ENCODE results near the gene CPOX. TPM values are rescaled to one million over a fixed set of nuclear protein-coding genes. Genes with fewer than 3 reads are reported as not detected.

The CPOX gene
- total and polyA plus RNA-seq, 5 donors: 7.8 to 13.4 (median 10.5) TPM

DNA sequence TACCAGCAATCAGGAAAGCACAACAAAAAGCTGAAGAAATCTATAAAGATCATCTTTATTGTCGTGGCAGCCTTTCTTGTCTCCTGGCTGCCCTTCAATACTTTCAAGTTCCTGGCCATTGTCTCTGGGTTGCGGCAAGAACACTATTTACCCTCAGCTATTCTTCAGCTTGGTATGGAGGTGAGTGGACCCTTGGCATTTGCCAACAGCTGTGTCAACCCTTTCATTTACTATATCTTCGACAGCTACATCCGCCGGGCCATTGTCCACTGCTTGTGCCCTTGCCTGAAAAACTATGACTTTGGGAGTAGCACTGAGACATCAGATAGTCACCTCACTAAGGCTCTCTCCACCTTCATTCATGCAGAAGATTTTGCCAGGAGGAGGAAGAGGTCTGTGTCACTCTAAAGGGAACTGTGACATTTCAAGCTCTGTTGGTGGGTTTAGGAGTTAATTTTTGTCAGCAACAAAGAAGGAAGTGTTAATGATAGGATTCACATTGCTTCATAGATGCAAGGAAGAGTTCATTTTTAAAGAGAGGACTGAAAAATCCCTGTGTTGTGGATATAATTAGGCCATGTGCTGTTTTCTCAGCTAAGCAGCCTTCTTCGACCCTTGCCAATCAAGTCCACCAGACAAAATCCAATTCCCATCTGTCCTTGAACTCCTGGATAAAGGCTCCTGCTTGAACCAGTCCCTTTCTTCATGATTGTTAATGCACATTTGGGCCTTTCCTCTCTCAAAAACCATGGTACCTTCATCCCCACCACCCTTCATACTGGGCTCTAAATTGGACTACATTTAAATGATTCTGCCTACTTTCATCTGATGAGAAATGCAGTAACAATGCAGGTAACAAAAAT, 60.5 kb downstream of the CPOX start:
- H3K4me1 ChIP-seq (ENCODE audit: control insufficient read depth, insufficient read depth, low read length): no peaks in the 10 kb centered on the region
- intact Hi-C loops (cut with DNase I): no loop called here
- WGBS: 90% methylated on average over 6 of the region's 6 CpGs
- H3K4me3 ChIP-seq (ENCODE audit: low read length): no peak overlapping the region
- ATAC-seq (no peak), DNase-seq (no peak)
- H3K9me3 ChIP-seq (ENCODE audit: control insufficient read depth, low read length): no peaks in the 10 kb centered on the region
- H3K27me3 ChIP-seq (ENCODE audit: control insufficient read depth, insufficient read depth): no peaks in the 10 kb centered on the region
- H3K27ac ChIP-seq (ENCODE audit: low read length): no peak overlapping the region

DNA sequence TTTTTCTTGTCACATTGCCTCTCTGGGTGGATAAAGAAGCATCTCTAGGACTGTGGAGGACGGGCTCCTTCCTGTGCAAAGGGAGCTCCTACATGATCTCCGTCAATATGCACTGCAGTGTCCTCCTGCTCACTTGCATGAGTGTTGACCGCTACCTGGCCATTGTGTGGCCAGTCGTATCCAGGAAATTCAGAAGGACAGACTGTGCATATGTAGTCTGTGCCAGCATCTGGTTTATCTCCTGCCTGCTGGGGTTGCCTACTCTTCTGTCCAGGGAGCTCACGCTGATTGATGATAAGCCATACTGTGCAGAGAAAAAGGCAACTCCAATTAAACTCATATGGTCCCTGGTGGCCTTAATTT, 61.2 kb downstream of the CPOX start:
- Histone ChIP-seq H3K27ac (ENCODE audit: low read length) (no peak overlapping the region), H3K4me3 (ENCODE audit: low read length) (no peak overlapping the region), H3K27me3 (ENCODE audit: control insufficient read depth, insufficient read depth) (no peaks in the 10 kb centered on the region), H3K9me3 (ENCODE audit: control insufficient read depth, low read length) (no peaks in the 10 kb centered on the region), H3K4me1 (ENCODE audit: control insufficient read depth, insufficient read depth, low read length) (no peaks in the 10 kb centered on the region)
- WGBS: 71% methylated on average over 5 of the region's 5 CpGs
- ATAC-seq (no peak), DNase-seq (no peak)
- intact Hi-C loops (cut with DNase I): no loop called here

DNA sequence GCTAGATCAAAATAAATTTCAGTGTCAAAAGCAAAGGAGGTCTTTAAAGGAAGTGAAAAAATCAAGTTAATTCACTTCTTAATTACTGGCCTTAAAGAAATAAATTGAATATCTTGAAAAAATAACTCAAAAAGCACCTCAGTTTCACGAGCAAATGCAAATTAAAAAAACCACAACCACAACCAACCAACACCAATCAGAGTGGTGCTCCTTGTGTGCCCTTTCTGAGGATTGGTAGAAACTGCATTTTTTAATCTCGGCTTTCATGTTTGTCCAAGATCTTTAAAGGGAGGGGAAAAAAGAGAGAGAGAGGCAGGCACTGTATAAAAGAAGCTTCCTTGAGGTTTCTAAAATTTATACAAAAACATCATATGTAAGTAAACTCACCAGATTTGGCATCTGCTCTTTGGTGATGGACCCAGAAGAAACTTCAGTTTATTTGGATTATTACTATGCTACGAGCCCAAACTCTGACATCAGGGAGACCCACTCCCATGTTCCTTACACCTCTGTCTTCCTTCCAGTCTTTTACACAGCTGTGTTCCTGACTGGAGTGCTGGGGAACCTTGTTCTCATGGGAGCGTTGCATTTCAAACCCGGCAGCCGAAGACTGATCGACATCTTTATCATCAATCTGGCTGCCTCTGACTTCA, 61.7 kb downstream of the CPOX start, which contains the start of gene GPR15:
Gene GPR15, plus strand, starts transcription at position 357 of the 653 bp plus-strand sequence. Its CDS starts 56 bp downstream, at position 413.
- Histone ChIP-seq H3K27me3 (ENCODE audit: control insufficient read depth, insufficient read depth) (no peaks in the 10 kb centered on the region), H3K9me3 (ENCODE audit: control insufficient read depth, low read length) (no peaks in the 10 kb centered on the region), H3K4me1 (ENCODE audit: control insufficient read depth, insufficient read depth, low read length) (no peaks in the 10 kb centered on the region), H3K27ac (ENCODE audit: low read length) (no peak within 1 kb of the TSS), H3K4me3 (ENCODE audit: low read length) (no peak within 1 kb of the TSS)
- DNase-seq: no peak
- 72% methylated on average over 7 of the region's 7 CpGs for WGBS
- intact Hi-C loops (cut with DNase I): no loop called here
- no peak for ATAC-seq

DNA sequence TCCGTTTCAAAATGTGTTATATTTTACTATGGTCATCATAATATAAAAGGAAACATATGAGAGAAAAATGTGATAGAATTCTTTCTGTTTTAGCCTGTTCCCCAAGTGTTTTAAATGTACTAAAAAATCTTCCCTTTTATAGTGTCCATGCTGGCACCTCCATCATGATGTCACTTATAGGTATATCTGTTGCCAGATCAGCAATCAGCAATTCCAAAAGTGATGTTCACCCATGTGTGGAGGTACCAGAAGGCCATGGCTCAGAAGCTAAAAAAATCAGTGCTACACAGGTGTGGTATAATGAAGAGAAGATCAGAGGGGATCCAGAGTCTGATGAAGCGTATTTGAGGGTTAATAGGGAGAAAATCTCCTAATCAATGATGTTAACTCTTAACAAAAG, 62.7 kb downstream of the CPOX start:
- DNase-seq (no peak), ATAC-seq (no peak)
- no peak overlapping the region for H3K27ac ChIP-seq (ENCODE audit: low read length)
- H3K4me3 ChIP-seq (ENCODE audit: low read length): no peak overlapping the region
- H3K27me3 ChIP-seq (ENCODE audit: control insufficient read depth, insufficient read depth): no peaks in the 10 kb centered on the region
- intact Hi-C loops (cut with DNase I): no loop called here
- no peaks in the 10 kb centered on the region for H3K4me1 ChIP-seq (ENCODE audit: control insufficient read depth, insufficient read depth, low read length)
- H3K9me3 ChIP-seq (ENCODE audit: control insufficient read depth, low read length): no peaks in the 10 kb centered on the region
- 86% methylated on average over 2 of the region's 2 CpGs for WGBS

DNA sequence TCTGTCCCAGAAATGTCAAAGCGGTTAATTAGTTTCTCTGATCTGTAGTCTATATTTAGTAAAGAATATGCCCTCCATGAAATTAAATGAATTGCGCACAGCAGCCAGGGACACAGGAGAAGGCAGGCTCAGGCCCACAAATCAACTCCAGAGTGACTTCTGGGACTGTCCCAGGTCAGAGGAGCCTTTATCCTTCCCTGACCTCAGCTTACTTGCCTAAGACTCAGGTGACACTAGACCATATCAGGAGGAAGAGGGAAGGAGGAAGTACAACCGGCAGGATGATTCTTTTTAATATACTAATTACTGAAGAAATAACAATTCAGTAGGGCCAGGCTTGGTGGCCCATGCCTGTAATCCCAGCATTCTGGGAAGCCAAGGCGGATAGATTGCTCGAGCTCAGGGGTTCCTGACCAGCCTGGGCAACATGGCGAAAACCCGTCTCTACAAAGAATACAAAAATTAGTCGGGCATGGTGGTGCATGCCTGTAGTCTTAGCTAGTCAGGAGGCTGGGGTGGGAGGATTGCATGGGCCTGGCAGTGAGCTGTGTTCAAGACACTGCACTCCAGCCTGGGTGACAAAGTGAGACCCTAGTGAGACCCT, 63.5 kb downstream of the CPOX start:
- H3K4me1 ChIP-seq (ENCODE audit: control insufficient read depth, insufficient read depth, low read length): no peaks in the 10 kb centered on the region
- ATAC-seq: no peak
- no peaks in the 10 kb centered on the region for H3K9me3 ChIP-seq (ENCODE audit: control insufficient read depth, low read length)
- DNase-seq: no peak
- 88% methylated on average over 8 of the region's 8 CpGs for WGBS
- no peak overlapping the region for H3K4me3 ChIP-seq (ENCODE audit: low read length)
- H3K27me3 ChIP-seq (ENCODE audit: control insufficient read depth, insufficient read depth): no peaks in the 10 kb centered on the region
- no peak overlapping the region for H3K27ac ChIP-seq (ENCODE audit: low read length)
- intact Hi-C loops (cut with DNase I): no loop called here

Other genes with a start within 250 kb of the CPOX start
- not detected for gene OR5K4, start 239.8 kb downstream of the CPOX start, total RNA-seq
- not detected for gene OR5K4, start 239.8 kb downstream of the CPOX start, polyA plus RNA-seq
- gene OR5K3, start 202.9 kb downstream of the CPOX start, total RNA-seq: not detected
- not detected for gene OR5K3, start 202.9 kb downstream of the CPOX start, polyA plus RNA-seq
- not detected for gene OR5K1, start 130.4 kb downstream of the CPOX start, total RNA-seq
- gene OR5K1, start 130.4 kb downstream of the CPOX start, polyA plus RNA-seq: not detected
- not detected for gene OR5K2, start 95.9 kb downstream of the CPOX start, total RNA-seq
- gene OR5K2, start 95.9 kb downstream of the CPOX start, polyA plus RNA-seq: not detected
- gene CLDND1, start 70.7 kb downstream of the CPOX start, total RNA-seq: 100 to 1,000 TPM in 1 of 4 donors, 10 to 100 TPM in 3; 93.4 to 103 (median 96.9) TPM
- 64.0 TPM for gene CLDND1, start 70.7 kb downstream of the CPOX start, polyA plus RNA-seq
- gene GPR15, start 61.6 kb downstream of the CPOX start, total RNA-seq: not detected
- gene GPR15, start 61.6 kb downstream of the CPOX start, polyA plus RNA-seq: not detected
- gene ST3GAL6, start 169.7 kb upstream of the CPOX start, total RNA-seq: 10 to 100 TPM; 27.6 to 29.3 (median 29.1) TPM
- gene ST3GAL6, start 169.7 kb upstream of the CPOX start, polyA plus RNA-seq: 22.8 TPM

Measured in right cardiac atrium (tissue), 5 donors.